A549 (cell line): ENCODE measurements around the gene MYH9.

ENCODE experiments used
- CBX8 ChIP-seq: fragments of 200-600 bp; sonication (generic); IDR thresholded peaks from 2 replicates; pipeline ENCODE4 v1.6.1; 2016
- CHD2 ChIP-seq: fragments of 150-350 bp; IDR thresholded peaks from 2 replicates; pipeline ENCODE4 v1.6.1; 2014; ENCODE audit warnings: low read length; ENCODE audit not compliant: partially characterized antibody
- CTCF ChIP-seq: fragments of >200 bp; sonication (Bioruptor Twin); formaldehyde crosslinking; IDR thresholded peaks from 3 replicates; pipeline ENCODE4 v1.5.1; 2016
- EHMT2 ChIP-seq: fragments of 200-600 bp; sonication (generic); IDR thresholded peaks from 2 replicates; pipeline ENCODE4 v1.6.1; 2016; ENCODE audit warnings: antibody characterized with exemption, low read depth, mild to moderate bottlenecking, moderate library complexity
- JUN ChIP-seq, 2 experiments: fragments of >200 bp; sonication (Bioruptor Twin); formaldehyde crosslinking; IDR thresholded peaks; 2 replicates in 1 of 2; 3 replicates in 1 of 2; pipeline ENCODE4 v1.6.1; 2016 to 2017
- PBX3 ChIP-seq: IDR thresholded peaks from 2 replicates; pipeline ENCODE4 v1.6.1; 2012
- REST ChIP-seq: fragments of 200-600 bp; sonication (generic); IDR thresholded peaks from 2 replicates; pipeline ENCODE4 v1.6.1; 2016; ENCODE audit warnings: antibody characterized with exemption, mild to moderate bottlenecking, moderate library complexity
- SREBF2 ChIP-seq: fragments of 450-650 bp; IDR thresholded peaks from 2 replicates; pipeline ENCODE4 v1.6.1; 2014; ENCODE audit warnings: mild to moderate bottlenecking, moderate library complexity
- USF2 ChIP-seq: fragments of 450-650 bp; IDR thresholded peaks from 2 replicates; pipeline ENCODE4 v1.6.1; 2014; ENCODE audit warnings: antibody characterized with exemption
- TF ChIP-seq, protein P1 (sequence below): IDR thresholded peaks from 2 replicates; pipeline ENCODE4 v1.6.1; 2012

DNA sequence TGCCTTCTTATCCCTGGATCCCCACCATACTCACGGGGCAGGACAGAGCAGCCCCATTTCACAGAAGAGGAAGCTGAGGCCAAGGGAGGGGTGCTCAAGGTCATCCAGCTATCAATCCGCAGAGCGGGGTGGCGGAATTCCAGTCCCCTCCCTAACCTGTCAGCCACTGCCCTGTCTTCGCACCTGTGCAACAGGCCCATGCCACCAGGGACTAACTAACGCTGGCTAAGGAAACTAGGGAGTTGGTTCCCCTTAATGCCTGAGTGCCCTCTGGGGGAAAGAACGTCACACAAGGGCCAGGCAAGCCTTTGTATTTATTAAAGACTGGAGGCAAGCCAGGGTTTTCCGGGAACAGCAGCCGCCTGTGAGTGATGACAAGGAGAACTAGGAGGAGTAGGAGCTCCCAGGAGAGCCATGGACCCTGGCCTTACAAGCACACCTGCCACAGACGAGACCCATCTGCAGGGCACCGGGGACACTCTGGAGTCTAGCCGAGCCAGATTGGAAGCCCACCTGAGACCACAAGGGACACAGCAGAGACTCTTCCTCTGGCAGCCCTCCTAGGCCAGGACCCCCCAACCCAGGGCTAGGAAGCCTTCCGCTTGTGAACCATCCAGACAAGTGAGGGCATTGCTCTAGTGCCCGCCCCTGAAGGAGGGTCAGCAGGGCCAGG lies 64.4 kb downstream of the MYH9 start:
- TF ChIP-seq CTCF (no peak), REST (no peak), JUN (IDR thresholded peaks at IDR 0.05) (no peak), CBX8 (no peak), PBX3 (no peak), USF2 (no peak), CHD2 (no peak), EHMT2 (no peak), SREBF2 (no peak)
- TF ChIP-seq, protein P1, sequence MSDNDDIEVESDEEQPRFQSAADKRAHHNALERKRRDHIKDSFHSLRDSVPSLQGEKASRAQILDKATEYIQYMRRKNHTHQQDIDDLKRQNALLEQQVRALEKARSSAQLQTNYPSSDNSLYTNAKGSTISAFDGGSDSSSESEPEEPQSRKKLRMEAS = no peak
